Measurements from ENCODE around the gene CBFA2T2.
"Not testable (repeated sequence)": the region's sequence is repeated elsewhere in the genome, so short reads cannot be mapped to it uniquely, and the experiment has no call there.

DNA sequence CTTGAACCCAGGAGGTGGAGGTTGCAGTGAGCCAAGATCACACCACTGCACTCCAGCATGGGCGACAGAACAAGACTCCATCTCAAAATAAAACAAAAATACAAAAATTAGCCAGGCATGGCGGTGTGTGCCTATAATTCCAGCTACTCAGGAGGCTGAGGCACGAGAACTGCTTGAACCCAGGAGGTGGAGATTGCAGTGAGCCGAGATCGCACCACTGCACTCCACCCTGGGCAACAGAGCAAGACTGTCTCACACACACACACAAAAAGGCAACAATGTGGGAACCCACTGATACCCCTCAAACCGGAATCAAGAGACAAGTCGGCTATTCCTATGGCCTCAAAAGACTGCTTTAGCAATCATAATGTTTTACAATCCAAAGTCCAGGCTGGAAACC lies 49.3 kb upstream of the CBFA2T2 start:
- TF ChIP-seq, protein P1, sequence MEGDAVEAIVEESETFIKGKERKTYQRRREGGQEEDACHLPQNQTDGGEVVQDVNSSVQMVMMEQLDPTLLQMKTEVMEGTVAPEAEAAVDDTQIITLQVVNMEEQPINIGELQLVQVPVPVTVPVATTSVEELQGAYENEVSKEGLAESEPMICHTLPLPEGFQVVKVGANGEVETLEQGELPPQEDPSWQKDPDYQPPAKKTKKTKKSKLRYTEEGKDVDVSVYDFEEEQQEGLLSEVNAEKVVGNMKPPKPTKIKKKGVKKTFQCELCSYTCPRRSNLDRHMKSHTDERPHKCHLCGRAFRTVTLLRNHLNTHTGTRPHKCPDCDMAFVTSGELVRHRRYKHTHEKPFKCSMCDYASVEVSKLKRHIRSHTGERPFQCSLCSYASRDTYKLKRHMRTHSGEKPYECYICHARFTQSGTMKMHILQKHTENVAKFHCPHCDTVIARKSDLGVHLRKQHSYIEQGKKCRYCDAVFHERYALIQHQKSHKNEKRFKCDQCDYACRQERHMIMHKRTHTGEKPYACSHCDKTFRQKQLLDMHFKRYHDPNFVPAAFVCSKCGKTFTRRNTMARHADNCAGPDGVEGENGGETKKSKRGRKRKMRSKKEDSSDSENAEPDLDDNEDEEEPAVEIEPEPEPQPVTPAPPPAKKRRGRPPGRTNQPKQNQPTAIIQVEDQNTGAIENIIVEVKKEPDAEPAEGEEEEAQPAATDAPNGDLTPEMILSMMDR (IDR thresholded peaks at IDR 0.05) = not testable (repeated sequence)
- not testable (repeated sequence) for TF ChIP-seq EZH2 (IDR thresholded peaks at IDR 0.05; ENCODE audit: borderline replicate concordance, insufficient read depth, low read depth, low read length, poor library complexity, severe bottlenecking)

Data from B cell (primary cell).